Suprapubic skin (tissue), 4 donors: ENCODE measurements around the gene DEDD2. TPM values are rescaled to one million over a fixed set of nuclear protein-coding genes. Genes with fewer than 3 reads are reported as not detected.

Source experiments
- DNase-seq, 2 donors: peaks; one replicate each; pipeline ENCODE4 v3.0.0-alpha.2; 2019; ENCODE audit warnings: low spot score in 2 of 2
- H3K27ac ChIP-seq: fragments of 200-600 bp; sonication (generic); one replicate; pipeline ENCODE4 v1.5.1; 2019
- H3K27me3 ChIP-seq: fragments of 200-600 bp; sonication (generic); one replicate; pipeline ENCODE4 v1.5.1; 2019
- H3K36me3 ChIP-seq: fragments of 200-600 bp; sonication (generic); one replicate; pipeline ENCODE4 v1.5.1; 2019
- H3K4me1 ChIP-seq: fragments of 200-600 bp; sonication (generic); one replicate; pipeline ENCODE4 v1.5.1; 2019
- H3K4me3 ChIP-seq: fragments of 200-600 bp; sonication (generic); one replicate; pipeline ENCODE4 v1.5.1; 2019; ENCODE audit warnings: mild to moderate bottlenecking
- H3K9me3 ChIP-seq: fragments of 200-600 bp; sonication (generic); one replicate; pipeline ENCODE4 v1.5.1; 2019
- CTCF ChIP-seq, 2 donors: fragments of 200-600 bp in 1 of 2; fragments of 450-650 bp in 1 of 2; sonication (generic) in 1 of 2; IDR thresholded peaks; one replicate each; pipeline ENCODE4 v1.5.1; 2016 to 2019; ENCODE audit warnings: antibody characterized with exemption in 2 of 2, mild to moderate bottlenecking in 1 of 2, moderate library complexity in 1 of 2
- EP300 ChIP-seq: sonication (generic); formaldehyde crosslinking; IDR thresholded peaks from one replicate; pipeline ENCODE4 v1.6.1; 2017; ENCODE audit warnings: antibody characterized with exemption
- POLR2A ChIP-seq, 2 donors: fragments of 450-650 bp; IDR thresholded peaks; one replicate each; pipeline ENCODE4 v1.6.1; 2017; ENCODE audit warnings: antibody characterized with exemption in 2 of 2, mild to moderate bottlenecking in 2 of 2, moderate library complexity in 2 of 2
- POLR2AphosphoS5 ChIP-seq, 3 donors: sonication (generic); formaldehyde crosslinking; IDR thresholded peaks; one replicate each; pipeline ENCODE4 v1.6.1; 2017; ENCODE audit warnings: antibody characterized with exemption in 3 of 3
- WGBS: methylation state at CpG from one replicate; pipeline ENCODE4 v1.1.5; 2018; 5-methylcytosine and 5-hydroxymethylcytosine counted together
- total RNA-seq, 4 donors: library from RNA; depleted of rRNA; stranded (reverse); fragments of >200 nt; gene quantifications; one replicate each; pipeline ENCODE4 v1.1.0, GENCODE V29; 2016

DEDD2 gene
- total RNA-seq, 4 donors from 2014 or later = 51.3 to 78.9 (median 65.6) TPM

- TF ChIP-seq POLR2AphosphoS5 (IDR thresholded peaks at IDR 0.05) = peak in 2 of 3 donors; percentile 63 to 79
- TF ChIP-seq POLR2A (IDR thresholded peaks at IDR 0.05) = peak; percentile 92 to 97
- no peak for TF ChIP-seq CTCF (IDR thresholded peaks at IDR 0.05)
- DNase-seq = peak; percentile 95 to 97
- H3K36me3 ChIP-seq = no peaks in the 10 kb centered on the region
- 2% methylated on average over 10 of the region's 75 CpGs for WGBS
- H3K27ac ChIP-seq = peak within 1 kb of the TSS; percentile 97
- H3K4me3 ChIP-seq = peak within 1 kb of the TSS; percentile 85
- H3K9me3 ChIP-seq = no peaks in the 10 kb centered on the region
- H3K4me1 ChIP-seq = peaks cover 53% of the 10 kb centered on the region
- H3K27me3 ChIP-seq = no peaks in the 10 kb centered on the region
These were observed 37.6 kb upstream of the DEDD2 start, which contains the start of gene ERF for GRCh38 chr19:42254850-42255765. ERF (minus strand) TSS chr19:42255128; CDS start chr19:42254999, 129 bp downstream.

DNA sequence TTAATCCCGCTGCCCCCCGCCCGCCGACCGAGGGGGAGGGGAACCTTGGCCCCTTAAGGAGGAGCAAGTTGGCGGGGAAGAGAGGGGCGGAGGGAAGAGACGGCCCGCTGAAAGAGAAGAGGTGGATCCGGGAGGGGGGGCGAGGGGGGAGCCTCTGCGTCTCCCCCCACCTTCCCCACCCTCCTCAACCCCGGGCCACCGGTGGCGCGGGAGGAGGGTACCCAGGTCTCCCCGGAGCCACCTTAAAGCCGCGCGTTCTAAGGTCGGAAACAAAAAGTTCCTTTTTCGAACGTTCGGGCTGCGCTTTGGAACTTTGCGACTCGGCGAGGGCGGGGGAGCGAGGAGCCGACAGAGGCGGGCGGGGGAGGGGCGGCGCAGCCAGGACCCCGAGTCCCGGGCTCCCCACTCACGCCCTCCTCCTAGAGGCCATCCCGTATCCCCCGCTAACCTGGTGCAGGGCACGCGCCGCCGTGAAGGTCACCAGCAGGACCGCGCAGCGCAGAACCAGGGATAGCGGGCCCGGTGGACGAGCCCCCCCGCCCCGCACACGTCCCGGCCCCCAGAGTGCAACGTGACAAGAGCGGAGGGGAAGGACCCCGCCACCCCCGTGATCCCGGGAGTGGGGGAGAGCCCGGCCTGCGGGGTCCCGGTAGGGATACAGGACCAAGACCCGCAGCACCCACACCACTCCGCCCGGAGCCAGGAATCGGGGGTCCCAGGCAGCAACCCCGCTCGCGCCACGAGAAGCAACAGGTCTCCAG is 36.8 kb upstream of the DEDD2 start:
- H3K9me3 ChIP-seq = no peaks in the 10 kb centered on the region
- no peaks in the 10 kb centered on the region for H3K27me3 ChIP-seq
- peak overlapping the region; percentile 97 for H3K27ac ChIP-seq
- no peak for TF ChIP-seq EP300
- no peak for TF ChIP-seq POLR2AphosphoS5 (IDR thresholded peaks at IDR 0.05)
- no peak for TF ChIP-seq CTCF (IDR thresholded peaks at IDR 0.05)
- TF ChIP-seq POLR2A (IDR thresholded peaks at IDR 0.05) = no peak
- DNase-seq = peak in 1 of 2 donors; percentile 88
- H3K4me1 ChIP-seq = peaks cover 61% of the 10 kb centered on the region
- H3K4me3 ChIP-seq = peak overlapping the region; percentile 85
- 0% methylated on average over 12 of the region's 70 CpGs for WGBS
- peaks cover 5% of the 10 kb centered on the region for H3K36me3 ChIP-seq

GRCh38 chr19:42253245-42254088 is 36.0 kb upstream of the DEDD2 start:
- DNase-seq = peak; percentile 88 to 89
- peaks cover 13% of the 10 kb centered on the region for H3K36me3 ChIP-seq
- H3K4me3 ChIP-seq = peak overlapping the region; percentile 85
- 1% methylated on average over 30 of the region's 71 CpGs for WGBS
- no peaks in the 10 kb centered on the region for H3K9me3 ChIP-seq
- peaks cover 67% of the 10 kb centered on the region for H3K4me1 ChIP-seq
- peak overlapping the region; percentile 97 for H3K27ac ChIP-seq
- TF ChIP-seq POLR2A (IDR thresholded peaks at IDR 0.05) = peak in 1 of 2 donors; percentile 22
- TF ChIP-seq POLR2AphosphoS5 (IDR thresholded peaks at IDR 0.05) = no peak
- no peak for TF ChIP-seq CTCF (IDR thresholded peaks at IDR 0.05)
- TF ChIP-seq EP300 = no peak
- no peaks in the 10 kb centered on the region for H3K27me3 ChIP-seq

- H3K27ac ChIP-seq = peak overlapping the region; percentile 97
- peaks cover 16% of the 10 kb centered on the region for H3K36me3 ChIP-seq
- no peaks in the 10 kb centered on the region for H3K27me3 ChIP-seq
- WGBS = 1% methylated on average over 27 of the region's 27 CpGs
- H3K9me3 ChIP-seq = no peaks in the 10 kb centered on the region
- H3K4me3 ChIP-seq = peak overlapping the region; percentile 85
- TF ChIP-seq CTCF (IDR thresholded peaks at IDR 0.05) = no peak
- no peak for TF ChIP-seq POLR2AphosphoS5 (IDR thresholded peaks at IDR 0.05)
- TF ChIP-seq EP300 = no peak
- no peak for TF ChIP-seq POLR2A (IDR thresholded peaks at IDR 0.05)
- peak in 1 of 2 donors; percentile 84 for DNase-seq
- peaks cover 76% of the 10 kb centered on the region for H3K4me1 ChIP-seq
These were observed 35.1 kb upstream of the DEDD2 start for GRCh38 chr19:42252365-42253244.
